Activated CD8-positive, alpha-beta memory T cell treated with anti-CD3 and anti-CD28 coated beads, Interleukin-2, amount 10 ng/mL, durations not matched to agents 7 days and 5 days (primary cell): ENCODE results near the gene CCDC14. TPM values are rescaled to one million over a fixed set of nuclear protein-coding genes. Genes with fewer than 3 reads are reported as not detected.
"Not testable (repeated sequence)": the region's sequence is repeated elsewhere in the genome, so short reads cannot be mapped to it uniquely, and the experiment has no call there.

Source experiments
- ATAC-seq: fragments of 150-1000 bp; cut with Tn5 transposase; one replicate; pipeline ENCODE4 v1.10.0; 2021; ENCODE audit warnings: moderate library complexity
- CTCF ChIA-PET: fragments of 350-600 bp; sonication (Branson Sonifier 250); formaldehyde crosslinking; loops from one replicate; lab custom pipeline; 2021; ENCODE audit warnings: antibody characterized with exemption; lab: Charles Lee
- DNase-seq: peaks from one replicate; pipeline ENCODE4 v3.0.0-alpha.2; 2020
- H3K27ac Mint-ChIP-seq: one replicate; pipeline ENCODE4 v1.8.0; 2021; ENCODE audit warnings: mild to moderate bottlenecking, mixed read lengths
- H3K27me3 Mint-ChIP-seq: one replicate; pipeline ENCODE4 v1.8.0; 2021; ENCODE audit warnings: mixed read lengths
- H3K36me3 Mint-ChIP-seq: one replicate; pipeline ENCODE4 v1.8.0; 2021; ENCODE audit warnings: mild to moderate bottlenecking, mixed read lengths
- H3K4me1 Mint-ChIP-seq: one replicate; pipeline ENCODE4 v1.8.0; 2021; ENCODE audit warnings: mixed read lengths
- H3K4me3 Mint-ChIP-seq: one replicate; pipeline ENCODE4 v1.8.0; 2021; ENCODE audit warnings: mild to moderate bottlenecking, moderate library complexity, mixed read lengths
- H3K9me3 Mint-ChIP-seq: one replicate; pipeline ENCODE4 v1.8.0; 2022; ENCODE audit warnings: low read depth, mixed read lengths
- total RNA-seq, 2 experiments: library from RNA; stranded (reverse); gene quantifications; one replicate each; pipeline ENCODE4 v1.2.3, GENCODE V29; 2021

CCDC14 gene
- total RNA-seq, 2 experiments from 2014 or later: 47.4 to 79.3 TPM

GRCh38 chr3:123920383-123920782 lies 40.6 kb downstream of the CCDC14 start:
- peaks cover 21% of the 10 kb centered on the region for H3K9me3 Mint-ChIP-seq
- peaks cover 4% of the 10 kb centered on the region for H3K4me1 Mint-ChIP-seq
- ATAC-seq (no peak), DNase-seq (no peak)
- no peak overlapping the region for H3K4me3 Mint-ChIP-seq
- H3K36me3 Mint-ChIP-seq: peaks cover 66% of the 10 kb centered on the region
- H3K27ac Mint-ChIP-seq: no peak overlapping the region
- CTCF ChIA-PET: no interaction called here
- no peaks in the 10 kb centered on the region for H3K27me3 Mint-ChIP-seq

- peaks cover 21% of the 10 kb centered on the region for H3K9me3 Mint-ChIP-seq
- peaks cover 62% of the 10 kb centered on the region for H3K36me3 Mint-ChIP-seq
- H3K4me1 Mint-ChIP-seq: peaks cover 4% of the 10 kb centered on the region
- DNase-seq: no peak
- no peak for ATAC-seq
- H3K4me3 Mint-ChIP-seq: no peak overlapping the region
- CTCF ChIA-PET: no interaction called here
- H3K27ac Mint-ChIP-seq: no peak overlapping the region
- H3K27me3 Mint-ChIP-seq: no peaks in the 10 kb centered on the region
These were observed 41.7 kb downstream of the CCDC14 start for GRCh38 chr3:123919353-123919752.

DNA sequence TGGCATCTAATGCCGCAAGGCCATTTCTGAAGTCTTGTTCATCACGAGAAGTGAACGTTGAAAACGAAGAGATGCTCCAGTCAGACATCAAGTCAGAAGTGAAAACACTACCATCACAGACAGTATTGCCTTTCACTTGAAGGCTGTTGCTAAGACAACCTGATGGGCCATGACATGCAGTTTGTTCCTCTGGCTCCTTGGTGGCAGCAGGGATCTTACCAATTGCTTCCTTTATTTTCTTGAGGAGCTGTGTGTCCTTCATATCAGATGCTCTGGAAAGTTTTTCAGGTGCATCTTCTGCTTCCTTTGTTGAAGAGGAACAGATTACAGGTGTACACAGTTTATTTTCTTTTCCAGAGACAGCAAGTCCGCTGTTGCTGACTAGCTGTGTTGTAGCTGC lies 46.2 kb downstream of the CCDC14 start:
- CTCF ChIA-PET: no interaction called here
- H3K9me3 Mint-ChIP-seq: no peaks in the 10 kb centered on the region
- DNase-seq (no peak), ATAC-seq (no peak)
- no peak overlapping the region for H3K27ac Mint-ChIP-seq
- H3K4me3 Mint-ChIP-seq: no peak overlapping the region
- H3K4me1 Mint-ChIP-seq: no peaks in the 10 kb centered on the region
- peaks cover 24% of the 10 kb centered on the region for H3K36me3 Mint-ChIP-seq
- H3K27me3 Mint-ChIP-seq: no peaks in the 10 kb centered on the region

GRCh38 chr3:123909785-123910184 lies 51.2 kb downstream of the CCDC14 start:
- Mint-ChIP-seq H3K27ac (no peak overlapping the region), H3K4me1 (no peaks in the 10 kb centered on the region), H3K36me3 (peaks cover 3% of the 10 kb centered on the region), H3K27me3 (peaks cover 4% of the 10 kb centered on the region), H3K4me3 (no peak overlapping the region), H3K9me3 (no peaks in the 10 kb centered on the region)
- no peak for DNase-seq
- CTCF ChIA-PET: no interaction called here
- no peak for ATAC-seq

GRCh38 chr3:123907720-123908119 lies 53.3 kb downstream of the CCDC14 start:
- H3K27ac Mint-ChIP-seq: no peak overlapping the region
- CTCF ChIA-PET: no interaction called here

GRCh38 chr3:123899300-123899865 lies 61.6 kb downstream of the CCDC14 start:
- no peak overlapping the region for H3K4me3 Mint-ChIP-seq
- DNase-seq (no peak), ATAC-seq (no peak)
- no peak overlapping the region for H3K27ac Mint-ChIP-seq
- H3K36me3 Mint-ChIP-seq: no peaks in the 10 kb centered on the region
- no peaks in the 10 kb centered on the region for H3K4me1 Mint-ChIP-seq
- H3K9me3 Mint-ChIP-seq: no peaks in the 10 kb centered on the region
- peaks cover 39% of the 10 kb centered on the region for H3K27me3 Mint-ChIP-seq
- CTCF ChIA-PET: no interaction called here

More at GRCh38 chr3:123907720-123908119, 53.3 kb downstream of the CCDC14 start:
- ATAC-seq: no peak
- H3K4me1 Mint-ChIP-seq: no peaks in the 10 kb centered on the region
- H3K4me3 Mint-ChIP-seq: no peak overlapping the region
- H3K27me3 Mint-ChIP-seq: peaks cover 8% of the 10 kb centered on the region
- no peak for DNase-seq
- no peaks in the 10 kb centered on the region for H3K9me3 Mint-ChIP-seq
- peaks cover 1% of the 10 kb centered on the region for H3K36me3 Mint-ChIP-seq

GRCh38 chr3:123893012-123893411 lies 68.0 kb downstream of the CCDC14 start:
- DNase-seq (no peak), ATAC-seq (no peak)
- Mint-ChIP-seq H3K4me3 (no peak overlapping the region), H3K9me3 (peaks cover 8% of the 10 kb centered on the region), H3K27me3 (peaks cover 25% of the 10 kb centered on the region), H3K36me3 (peaks cover 2% of the 10 kb centered on the region), H3K4me1 (no peaks in the 10 kb centered on the region), H3K27ac (no peak overlapping the region)
- CTCF ChIA-PET: no interaction called here

GRCh38 chr3:123892195-123892594 lies 68.8 kb downstream of the CCDC14 start:
- Mint-ChIP-seq H3K27ac (no peak overlapping the region), H3K27me3 (peaks cover 30% of the 10 kb centered on the region), H3K36me3 (peaks cover 2% of the 10 kb centered on the region), H3K4me1 (no peaks in the 10 kb centered on the region), H3K4me3 (no peak overlapping the region), H3K9me3 (peaks cover 8% of the 10 kb centered on the region)
- CTCF ChIA-PET: no interaction called here
- no peak for ATAC-seq
- no peak for DNase-seq

DNA sequence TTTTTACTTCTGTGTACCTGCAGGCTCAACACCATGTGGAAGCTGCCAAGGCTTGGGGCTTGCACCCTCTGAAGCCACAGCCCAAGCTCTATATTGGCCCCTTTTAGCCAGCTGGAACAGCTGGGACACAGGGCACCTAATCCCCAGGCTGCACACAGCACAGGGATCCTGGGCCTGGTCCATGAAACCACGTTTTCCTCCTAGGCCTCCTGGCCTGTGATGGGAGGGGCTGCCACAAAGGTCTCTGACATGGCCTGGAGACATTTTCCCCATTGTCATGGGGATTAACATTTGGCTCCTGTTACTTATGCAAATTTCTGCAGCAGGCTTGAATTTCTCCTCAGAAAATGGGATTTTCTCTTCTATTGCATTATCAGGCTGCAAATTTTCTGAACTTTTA lies 70.0 kb downstream of the CCDC14 start:
- peaks cover 32% of the 10 kb centered on the region for H3K27me3 Mint-ChIP-seq
- H3K27ac Mint-ChIP-seq, H3K36me3 Mint-ChIP-seq, ATAC-seq, H3K9me3 Mint-ChIP-seq, H3K4me3 Mint-ChIP-seq, CTCF ChIA-PET, H3K4me1 Mint-ChIP-seq, DNase-seq: not testable (repeated sequence)

- H3K9me3 Mint-ChIP-seq, CTCF ChIA-PET: not testable (repeated sequence)
These were observed 70.9 kb downstream of the CCDC14 start for GRCh38 chr3:123890162-123890561.

DNA sequence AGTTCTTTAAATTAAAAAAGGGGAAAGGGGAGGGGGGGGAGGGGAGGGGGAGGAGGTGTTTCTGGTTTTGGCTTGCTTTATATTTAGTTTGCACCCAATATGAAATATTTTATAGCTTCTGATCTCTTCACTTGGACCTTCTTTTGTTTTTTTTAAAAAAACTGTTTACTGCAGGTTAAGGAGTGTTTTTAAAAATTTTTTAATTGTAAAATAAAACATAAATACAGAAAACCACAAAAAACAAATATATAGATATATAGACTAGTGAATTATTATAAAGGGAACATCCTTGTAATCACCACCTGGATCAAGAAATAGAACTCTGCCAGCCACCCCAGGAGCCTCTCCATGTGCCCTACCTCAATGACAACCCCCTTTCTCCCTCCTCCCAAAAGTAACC lies 76.0 kb downstream of the CCDC14 start:
- Mint-ChIP-seq H3K4me1 (peaks cover 15% of the 10 kb centered on the region), H3K9me3 (no peaks in the 10 kb centered on the region), H3K27ac (no peak overlapping the region), H3K36me3 (peaks cover 2% of the 10 kb centered on the region), H3K27me3 (peaks cover 68% of the 10 kb centered on the region), H3K4me3 (no peak overlapping the region)
- ATAC-seq (no peak), DNase-seq (no peak)
- CTCF ChIA-PET: no interaction called here

More at GRCh38 chr3:123890162-123890561, 70.9 kb downstream of the CCDC14 start:
- H3K27ac Mint-ChIP-seq, ATAC-seq, DNase-seq, H3K36me3 Mint-ChIP-seq, H3K4me1 Mint-ChIP-seq, H3K4me3 Mint-ChIP-seq: not testable (repeated sequence)
- H3K27me3 Mint-ChIP-seq: peaks cover 36% of the 10 kb centered on the region

GRCh38 chr3:123884203-123884831 lies 76.7 kb downstream of the CCDC14 start, which contains the start of gene MYLK:
Gene MYLK, minus strand, starts transcription at chr3:123884332. Its CDS starts 90,491 bp downstream, at chr3:123793841.
- H3K4me3 Mint-ChIP-seq: peak within 1 kb of the TSS; percentile 62
- H3K36me3 Mint-ChIP-seq: peaks cover 2% of the 10 kb centered on the region
- CTCF ChIA-PET: interaction anchor here (0.7 kb wide), 1 partner anchor 10 kb away, joined by 3 read pairs; no protein-coding TSS in a partner anchor
- DNase-seq (peak; percentile 77), ATAC-seq (peak; percentile 94)
- peaks cover 67% of the 10 kb centered on the region for H3K27me3 Mint-ChIP-seq
- H3K4me1 Mint-ChIP-seq: peaks cover 15% of the 10 kb centered on the region
- H3K9me3 Mint-ChIP-seq: no peaks in the 10 kb centered on the region
- no peak within 1 kb of the TSS for H3K27ac Mint-ChIP-seq

DNA sequence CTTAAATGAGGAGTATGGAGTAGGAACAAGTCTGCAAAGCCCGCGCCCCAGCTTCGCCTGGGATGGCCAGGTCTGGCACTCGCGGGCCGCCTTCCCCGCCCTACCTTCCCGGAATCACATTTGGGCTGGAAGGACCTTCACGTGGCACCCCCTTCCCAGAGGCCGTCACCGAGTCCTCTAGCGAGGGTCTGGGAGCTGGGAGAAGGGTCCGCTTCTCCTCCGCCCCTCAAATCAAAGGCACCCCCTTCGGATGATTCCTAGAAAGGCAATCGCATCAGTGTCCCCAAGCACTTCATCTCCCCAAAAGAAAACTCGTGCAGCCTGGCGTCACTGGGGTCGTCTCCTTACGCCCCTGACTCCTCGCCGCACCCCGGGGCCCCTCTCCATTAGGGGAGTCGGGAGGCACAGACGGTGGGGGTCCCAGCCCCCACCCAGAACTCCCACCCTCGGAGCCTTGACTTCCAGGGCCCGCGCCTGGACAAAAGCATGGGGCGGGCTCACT lies 77.3 kb downstream of the CCDC14 start:
- peaks cover under 1% of the 10 kb centered on the region for H3K36me3 Mint-ChIP-seq
- H3K4me3 Mint-ChIP-seq: peak overlapping the region; percentile 58
- no peaks in the 10 kb centered on the region for H3K9me3 Mint-ChIP-seq
- H3K27me3 Mint-ChIP-seq: peaks cover 65% of the 10 kb centered on the region
- DNase-seq (no peak), ATAC-seq (peak; percentile 4)
- H3K27ac Mint-ChIP-seq: no peak overlapping the region
- H3K4me1 Mint-ChIP-seq: peaks cover 15% of the 10 kb centered on the region
- CTCF ChIA-PET: interaction anchor here (0.7 kb wide), 1 partner anchor 10 kb away, joined by 3 read pairs; no protein-coding TSS in a partner anchor

DNA sequence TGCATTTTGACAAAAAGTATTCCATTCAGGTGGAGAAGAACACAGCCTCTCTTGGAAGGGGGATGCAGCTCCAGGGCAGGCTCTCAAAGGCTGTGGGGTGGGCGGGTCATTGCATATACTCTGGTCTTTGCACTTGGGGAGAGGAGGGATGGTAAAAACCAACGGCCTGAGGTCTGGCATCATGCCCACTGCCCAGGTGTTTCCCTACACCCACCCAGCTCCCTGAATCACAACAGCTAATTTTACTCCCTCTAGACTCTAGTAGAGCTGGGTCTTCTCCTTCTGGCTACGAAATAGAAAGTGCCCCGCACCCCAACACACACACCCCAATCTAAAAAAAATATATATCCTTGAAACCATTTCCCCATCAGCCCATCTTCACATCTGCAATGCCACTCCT lies 77.9 kb downstream of the CCDC14 start:
- Mint-ChIP-seq H3K36me3 (no peaks in the 10 kb centered on the region), H3K27ac (no peak overlapping the region), H3K4me3 (peak overlapping the region; percentile 58), H3K27me3 (peaks cover 59% of the 10 kb centered on the region), H3K9me3 (no peaks in the 10 kb centered on the region), H3K4me1 (peaks cover 15% of the 10 kb centered on the region)
- CTCF ChIA-PET: no interaction called here
- no peak for DNase-seq
- ATAC-seq: no peak
